ENCODE results near the gene ARHGAP22.

DNA sequence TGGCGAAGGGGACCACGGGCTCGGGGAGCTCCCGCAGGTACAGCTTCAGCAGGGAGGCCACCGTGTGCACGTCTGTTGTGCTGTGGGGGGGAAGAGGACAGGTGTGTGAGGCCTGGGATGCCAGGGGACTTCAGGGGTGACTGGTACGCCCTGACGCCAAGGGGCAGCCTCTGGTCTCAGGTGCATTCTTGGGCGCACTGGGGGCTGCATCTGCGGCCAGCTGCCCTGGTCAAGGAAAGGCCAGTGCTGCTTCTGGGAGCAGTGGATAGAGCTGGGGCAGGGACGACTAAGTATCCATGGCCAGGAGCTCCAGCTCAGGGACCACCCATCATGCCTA is 149.8 kb downstream of the ARHGAP22 start:
- no peak for TF ChIP-seq GATA2 (IDR thresholded peaks at IDR 0.05; ENCODE audit: low read depth, low read length)
- no peak for TF ChIP-seq GATA3 (IDR thresholded peaks at IDR 0.05; ENCODE audit: low read depth, low read length)
